Measurements from ENCODE around the gene GPC2.

GPC2 gene

GRCh38 chr7:100157334-100158228 is 19.6 kb downstream of the GPC2 start:
- FAIRE-seq (no peak), DNase-seq (ENCODE audit: insufficient read length, low spot score) (no peak)
- TF ChIP-seq POU2F2 (IDR thresholded peaks at IDR 0.05; ENCODE audit: low read depth, low read length) = no peak
- TF ChIP-seq POLR2AphosphoS5 (IDR thresholded peaks at IDR 0.05; ENCODE audit: low read depth, low read length) = no peak
- TF ChIP-seq POLR2A (IDR thresholded peaks at IDR 0.05; ENCODE audit: low read depth, low read length) = no peak; the same call in none of the 2 replicates
- no peak for TF ChIP-seq SPI1 (IDR thresholded peaks at IDR 0.05; ENCODE audit: low read depth, low read length)
- TF ChIP-seq PAX5 (IDR thresholded peaks at IDR 0.05; ENCODE audit: insufficient read depth, low read length, severe bottlenecking) = no peak
- TF ChIP-seq TAF1 (IDR thresholded peaks at IDR 0.05; ENCODE audit: low read depth, low read length) = no peak

- no peak for TF ChIP-seq PAX5 (IDR thresholded peaks at IDR 0.05; ENCODE audit: insufficient read depth, low read length, severe bottlenecking)
- TF ChIP-seq POU2F2 (IDR thresholded peaks at IDR 0.05; ENCODE audit: low read depth, low read length) = no peak
- TF ChIP-seq TAF1 (IDR thresholded peaks at IDR 0.05; ENCODE audit: low read depth, low read length) = no peak
- TF ChIP-seq SPI1 (IDR thresholded peaks at IDR 0.05; ENCODE audit: low read depth, low read length) = no peak
- TF ChIP-seq POLR2A (IDR thresholded peaks at IDR 0.05; ENCODE audit: low read depth, low read length) = no peak
- TF ChIP-seq POLR2AphosphoS5 (IDR thresholded peaks at IDR 0.05; ENCODE audit: low read depth, low read length) = no peak
- no peak for DNase-seq (ENCODE audit: insufficient read length, low spot score)
- FAIRE-seq = no peak
These were observed 20.2 kb downstream of the GPC2 start for GRCh38 chr7:100157069-100157333.

GRCh38 chr7:100156331-100157068 is 20.7 kb downstream of the GPC2 start:
- no peak for DNase-seq (ENCODE audit: insufficient read length, low spot score)
- TF ChIP-seq TAF1 (IDR thresholded peaks at IDR 0.05; ENCODE audit: low read depth, low read length) (no peak), SPI1 (IDR thresholded peaks at IDR 0.05; ENCODE audit: low read depth, low read length) (no peak), POLR2AphosphoS5 (IDR thresholded peaks at IDR 0.05; ENCODE audit: low read depth, low read length) (no peak), POLR2A (IDR thresholded peaks at IDR 0.05; ENCODE audit: low read depth, low read length) (no peak), POU2F2 (IDR thresholded peaks at IDR 0.05; ENCODE audit: low read depth, low read length) (no peak), PAX5 (IDR thresholded peaks at IDR 0.05; ENCODE audit: insufficient read depth, low read length, severe bottlenecking) (no peak)
- no peak for FAIRE-seq

GRCh38 chr7:100155553-100156317 is 21.4 kb downstream of the GPC2 start:
- TF ChIP-seq TAF1 (IDR thresholded peaks at IDR 0.05; ENCODE audit: low read depth, low read length) = no peak
- no peak for TF ChIP-seq POLR2AphosphoS5 (IDR thresholded peaks at IDR 0.05; ENCODE audit: low read depth, low read length)
- TF ChIP-seq SPI1 (IDR thresholded peaks at IDR 0.05; ENCODE audit: low read depth, low read length) = no peak
- TF ChIP-seq POU2F2 (IDR thresholded peaks at IDR 0.05; ENCODE audit: low read depth, low read length) = no peak
- TF ChIP-seq POLR2A (IDR thresholded peaks at IDR 0.05; ENCODE audit: low read depth, low read length) = no peak
- no peak for TF ChIP-seq PAX5 (IDR thresholded peaks at IDR 0.05; ENCODE audit: insufficient read depth, low read length, severe bottlenecking)
- no peak for FAIRE-seq
- DNase-seq (ENCODE audit: insufficient read length, low spot score) = no peak

GRCh38 chr7:100154651-100155491 is 22.3 kb downstream of the GPC2 start:
- no peak for DNase-seq (ENCODE audit: insufficient read length, low spot score)
- TF ChIP-seq PAX5 (IDR thresholded peaks at IDR 0.05; ENCODE audit: insufficient read depth, low read length, severe bottlenecking) (no peak), POLR2A (IDR thresholded peaks at IDR 0.05; ENCODE audit: low read depth, low read length) (no peak), POU2F2 (IDR thresholded peaks at IDR 0.05; ENCODE audit: low read depth, low read length) (no peak), TAF1 (IDR thresholded peaks at IDR 0.05; ENCODE audit: low read depth, low read length) (no peak), POLR2AphosphoS5 (IDR thresholded peaks at IDR 0.05; ENCODE audit: low read depth, low read length) (no peak), SPI1 (IDR thresholded peaks at IDR 0.05; ENCODE audit: low read depth, low read length) (no peak)
- no peak for FAIRE-seq

- no peak for DNase-seq (ENCODE audit: insufficient read length, low spot score)
- no peak for TF ChIP-seq POLR2AphosphoS5 (IDR thresholded peaks at IDR 0.05; ENCODE audit: low read depth, low read length)
- TF ChIP-seq POLR2A (IDR thresholded peaks at IDR 0.05; ENCODE audit: low read depth, low read length) = no peak
- TF ChIP-seq PAX5 (IDR thresholded peaks at IDR 0.05; ENCODE audit: insufficient read depth, low read length, severe bottlenecking) = no peak
- no peak for TF ChIP-seq SPI1 (IDR thresholded peaks at IDR 0.05; ENCODE audit: low read depth, low read length)
- no peak for FAIRE-seq
These were observed 23.3 kb downstream of the GPC2 start for GRCh38 chr7:100153708-100154535.

GRCh38 chr7:100152937-100153666 is 24.1 kb downstream of the GPC2 start:
- TF ChIP-seq PAX5 (IDR thresholded peaks at IDR 0.05; ENCODE audit: insufficient read depth, low read length, severe bottlenecking) = no peak
- no peak for TF ChIP-seq POU2F2 (IDR thresholded peaks at IDR 0.05; ENCODE audit: low read depth, low read length)
- no peak for TF ChIP-seq POLR2AphosphoS5 (IDR thresholded peaks at IDR 0.05; ENCODE audit: low read depth, low read length)
- no peak for TF ChIP-seq POLR2A (IDR thresholded peaks at IDR 0.05; ENCODE audit: low read depth, low read length)
- no peak for TF ChIP-seq TAF1 (IDR thresholded peaks at IDR 0.05; ENCODE audit: low read depth, low read length)
- TF ChIP-seq SPI1 (IDR thresholded peaks at IDR 0.05; ENCODE audit: low read depth, low read length) = no peak
- DNase-seq (ENCODE audit: insufficient read length, low spot score) (no peak), FAIRE-seq (no peak)
